Measurements from ENCODE around the gene SARDH.

The SARDH gene

GRCh38 chr9:133703591-133704399 lies 34.4 kb downstream of the SARDH start:
- DNase-seq (ENCODE audit: low spot score) (no peak), FAIRE-seq (no peak)

GRCh38 chr9:133702798-133703590 lies 35.2 kb downstream of the SARDH start:
- FAIRE-seq (no peak), DNase-seq (ENCODE audit: low spot score) (no peak)

GRCh38 chr9:133701981-133702797 lies 36.0 kb downstream of the SARDH start:
- no peak for FAIRE-seq
- no peak for DNase-seq (ENCODE audit: low spot score)

- no peak for FAIRE-seq
- no peak for DNase-seq (ENCODE audit: low spot score)
These were observed 36.7 kb downstream of the SARDH start for GRCh38 chr9:133701321-133701980.

- DNase-seq (ENCODE audit: low spot score) (no peak), FAIRE-seq (no peak)
These were observed 37.3 kb downstream of the SARDH start for GRCh38 chr9:133700819-133701320.

- FAIRE-seq (no peak), DNase-seq (ENCODE audit: low spot score) (no peak)
These were observed 38.6 kb downstream of the SARDH start for GRCh38 chr9:133699546-133699945.

- DNase-seq (ENCODE audit: low spot score) = no peak
- FAIRE-seq = no peak
These were observed 42.1 kb downstream of the SARDH start for GRCh38 chr9:133696071-133696472.

- FAIRE-seq (no peak), DNase-seq (ENCODE audit: low spot score) (no peak)
These were observed 43.5 kb downstream of the SARDH start for GRCh38 chr9:133694686-133695085.

- no peak for FAIRE-seq
- DNase-seq (ENCODE audit: low spot score) = no peak
These were observed 44.2 kb downstream of the SARDH start for GRCh38 chr9:133693703-133694529.

- no peak for FAIRE-seq
These were observed 45.0 kb downstream of the SARDH start for GRCh38 chr9:133693116-133693515.

GRCh38 chr9:133692364-133692985 lies 45.7 kb downstream of the SARDH start:
- no peak for FAIRE-seq

More at GRCh38 chr9:133693116-133693515, 45.0 kb downstream of the SARDH start:
- DNase-seq (ENCODE audit: low spot score) = no peak

GRCh38 chr9:133691626-133692363 lies 46.4 kb downstream of the SARDH start:
- no peak for FAIRE-seq
- no peak for DNase-seq (ENCODE audit: low spot score)

More at GRCh38 chr9:133692364-133692985, 45.7 kb downstream of the SARDH start:
- no peak for DNase-seq (ENCODE audit: low spot score)

GRCh38 chr9:133691191-133691590 lies 47.0 kb downstream of the SARDH start:
- no peak for DNase-seq (ENCODE audit: low spot score)
- FAIRE-seq = no peak

GRCh38 chr9:133690081-133690561 lies 48.0 kb downstream of the SARDH start:
- FAIRE-seq = no peak
- DNase-seq (ENCODE audit: low spot score) = no peak

GRCh38 chr9:133689151-133689763 lies 48.9 kb downstream of the SARDH start:
- no peak for FAIRE-seq
- DNase-seq (ENCODE audit: low spot score) = no peak

GRCh38 chr9:133687856-133688761 lies 50.0 kb downstream of the SARDH start:
- no peak for FAIRE-seq
- DNase-seq (ENCODE audit: low spot score) = no peak

Data from RCC 7860 (cell line).